IMR-90 (cell line): ENCODE data around the gene CHD9. TPM values are rescaled to one million over a fixed set of nuclear protein-coding genes. Genes with fewer than 3 reads are reported as not detected.

Source experiments
- ATAC-seq: fragments of 200-7000 bp; cut with Tn5 transposase; 2 replicates; pipeline ENCODE4 v1.9.1; 2020; ENCODE audit warnings: low read depth, mild to moderate bottlenecking, moderate library complexity
- BruUV-seq: library from RNA; stranded (reverse); fragments of 400-500 nt; replicated peaks from 2 replicates; lab custom pipeline; 2021; lab: Mats Ljungman, UMichigan
- CTCF ChIA-PET: fragments of 300-600 bp; formaldehyde crosslinking; extraction: SDS; loops from one replicate; lab custom pipeline; 2021; ENCODE audit warnings: antibody characterized with exemption; lab: Yijun Ruan, JAX
- POLR2A ChIA-PET: fragments of 300-600 bp; sonication (Branson Sonifier 250); formaldehyde crosslinking; loops from one replicate; lab custom pipeline; 2022; ENCODE audit warnings: antibody characterized with exemption; ENCODE audit not compliant: unreplicated experiment; lab: Charles Lee
- DNase-seq: peaks from one replicate; pipeline ENCODE4 v3.0.0; 2013
- H2AFZ ChIP-seq: replicated peaks from 2 replicates; pipeline ENCODE3; 2013; ENCODE audit warnings: low read length, mild to moderate bottlenecking; ENCODE audit not compliant: poor library complexity
- H2AK5ac ChIP-seq: 2 replicates; pipeline ENCODE4 v1.6.1; 2013; ENCODE audit warnings: low read depth, low read length, inconsistent platforms
- H2AK9ac ChIP-seq: replicated peaks from 2 replicates; pipeline ENCODE3; 2013; ENCODE audit warnings: mild to moderate bottlenecking, low read depth, low read length, moderate library complexity; ENCODE audit not compliant: poor library complexity
- H2BK120ac ChIP-seq: 2 replicates; pipeline ENCODE4 v1.6.1; 2013; ENCODE audit warnings: low read depth, low read length, inconsistent platforms
- H2BK15ac ChIP-seq: 3 replicates; pipeline ENCODE4 v1.6.1; 2013; ENCODE audit warnings: low read depth, low read length, inconsistent platforms
- H2BK20ac ChIP-seq: 2 replicates; pipeline ENCODE4 v1.6.1; 2013; ENCODE audit warnings: low read depth, mild to moderate bottlenecking, inconsistent platforms, low read length, moderate library complexity
- H2BK5ac ChIP-seq: 2 replicates; pipeline ENCODE4 v1.6.1; 2013; ENCODE audit warnings: mild to moderate bottlenecking, low read depth, low read length, inconsistent platforms; ENCODE audit not compliant: poor library complexity, severe bottlenecking
- H3K14ac ChIP-seq: replicated peaks from 2 replicates; pipeline ENCODE4 v1.6.1; 2013; ENCODE audit warnings: low read depth, low read length, inconsistent platforms
- H3K18ac ChIP-seq: 2 replicates; pipeline ENCODE4 v1.6.1; 2013; ENCODE audit warnings: low read depth, low read length, control low read depth
- H3K23ac ChIP-seq: 2 replicates; pipeline ENCODE4 v1.6.1; 2013; ENCODE audit warnings: low read depth, low read length, inconsistent platforms
- H3K27ac ChIP-seq: 2 replicates; pipeline ENCODE4 v1.5.1; 2013; ENCODE audit warnings: mild to moderate bottlenecking, control low read depth, low read length; ENCODE audit not compliant: insufficient read depth
- H3K27me3 ChIP-seq: 2 replicates; pipeline ENCODE4 v1.6.1; 2013; ENCODE audit warnings: low read length; ENCODE audit not compliant: control insufficient read depth, insufficient read depth
- H3K36me3 ChIP-seq: 2 replicates; pipeline ENCODE4 v1.6.1; 2013; ENCODE audit warnings: low read length, mixed read lengths; ENCODE audit not compliant: control insufficient read depth, insufficient read depth
- H3K4ac ChIP-seq: 2 replicates; pipeline ENCODE4 v1.6.1; 2013; ENCODE audit warnings: low read depth, low read length, inconsistent platforms
- H3K4me1 ChIP-seq: 2 replicates; pipeline ENCODE4 v1.6.1; 2013; ENCODE audit warnings: low read length, mixed read lengths; ENCODE audit not compliant: control insufficient read depth, insufficient read depth
- H3K4me2 ChIP-seq: 2 replicates; pipeline ENCODE4 v1.6.1; 2013; ENCODE audit warnings: low read depth, mild to moderate bottlenecking, control low read depth, low read length, moderate library complexity
- H3K4me3 ChIP-seq: 2 replicates; pipeline ENCODE4 v1.5.1; 2013; ENCODE audit warnings: low read depth, mild to moderate bottlenecking, control low read depth, low read length, moderate library complexity; ENCODE audit not compliant: insufficient read depth
- H3K56ac ChIP-seq: 2 replicates; pipeline ENCODE4 v1.6.1; 2013; ENCODE audit warnings: low read length, inconsistent platforms; ENCODE audit not compliant: insufficient read depth; ENCODE audit errors: extremely low read depth
- H3K79me1 ChIP-seq, 2 experiments: 2 replicates each; pipeline ENCODE4 v1.6.1; 2013; ENCODE audit warnings: low read length in 2 of 2, inconsistent platforms in 1 of 2, low read depth in 1 of 2
- H3K9ac ChIP-seq: 2 replicates; pipeline ENCODE4 v1.6.1; 2013; ENCODE audit warnings: low read depth, low read length, control low read depth
- H3K9me1 ChIP-seq: 2 replicates; pipeline ENCODE4 v1.6.1; 2013; ENCODE audit warnings: low read length, inconsistent platforms; ENCODE audit not compliant: insufficient read depth
- H3K9me3 ChIP-seq: 2 replicates; pipeline ENCODE4 v1.6.1; 2013; ENCODE audit warnings: low read length; ENCODE audit not compliant: control insufficient read depth, insufficient read depth
- H4K20me1 ChIP-seq: 2 replicates; pipeline ENCODE4 v1.6.1; 2013; ENCODE audit warnings: low read length, inconsistent platforms; ENCODE audit not compliant: insufficient read depth
- H4K5ac ChIP-seq: 2 replicates; pipeline ENCODE4 v1.6.1; 2013; ENCODE audit warnings: mild to moderate bottlenecking, low read depth, low read length, control low read depth
- H4K8ac ChIP-seq, 2 experiments: 2 replicates each; pipeline ENCODE4 v1.6.1; 2013; ENCODE audit warnings: low read depth in 2 of 2, low read length in 2 of 2, control low read depth in 1 of 2, inconsistent platforms in 1 of 2
- H4K91ac ChIP-seq: 2 replicates; pipeline ENCODE4 v1.6.1; 2013; ENCODE audit warnings: low read depth, low read length, inconsistent platforms; ENCODE audit not compliant: insufficient read depth
- CEBPB ChIP-seq: IDR thresholded peaks from 2 replicates; pipeline ENCODE4 v1.6.1; 2012; ENCODE audit warnings: low read depth, low read length, improper control_type of control experiment
- CHD1 ChIP-seq: IDR thresholded peaks from 2 replicates; pipeline ENCODE4 v1.6.1; 2012; ENCODE audit warnings: low read depth, low read length, improper control_type of control experiment
- FOS ChIP-seq: fragments of 150-350 bp; IDR thresholded peaks from 2 replicates; pipeline ENCODE4 v1.6.1; 2016; ENCODE audit warnings: low read depth, low read length
- MAZ ChIP-seq: IDR thresholded peaks from 2 replicates; pipeline ENCODE4 v1.6.1; 2012; ENCODE audit warnings: low read depth, mild to moderate bottlenecking, low read length, improper control_type of control experiment, moderate library complexity, borderline replicate concordance
- MXI1 ChIP-seq: IDR thresholded peaks from 2 replicates; pipeline ENCODE4 v1.6.1; 2012; ENCODE audit warnings: low read depth, mild to moderate bottlenecking, low read length, moderate library complexity, borderline replicate concordance
- RCOR1 ChIP-seq: IDR thresholded peaks from 2 replicates; pipeline ENCODE4 v1.6.1; 2012; ENCODE audit warnings: mild to moderate bottlenecking, low read length, improper control_type of control experiment; ENCODE audit not compliant: insufficient replicate concordance
- WGBS, 2 experiments: methylation state at CpG; one replicate each; pipeline versions ENCODE4 v1.1.5 to v1.1.7; 2013; ENCODE audit warnings: missing lambda C conversion rate in 2 of 2; ENCODE audit not compliant: insufficient read length in 1 of 2; ENCODE audit errors: extremely low coverage in 2 of 2; 5-methylcytosine and 5-hydroxymethylcytosine counted together
- dilution Hi-C: fragments of 300-500 bp; cut with HindIII; formaldehyde crosslinking; loops from one replicate; pipeline ENCODE4 v1.14.3; 2018; ENCODE audit warnings: low sequenced_read_pairs; ENCODE audit not compliant: unreplicated experiment
- in situ Hi-C: fragments of 300-500 bp; cut with MboI; formaldehyde crosslinking; loops from 3 replicates; pipeline ENCODE4 v1.14.3; 2019; ENCODE audit warnings: low sequenced_read_pairs, inconsistent platforms, mixed read lengths
- intact Hi-C: fragments of 100-400 bp; cut with micrococcal nuclease; formaldehyde crosslinking; loops from 2 replicates; pipeline ENCODE4 v1.10.0; 2022
- polyA plus RNA-seq, 3 experiments: library from polyadenylated mRNA; depleted of rRNA; stranded (reverse); fragments of >200 nt; gene quantifications; 2 replicates each; pipeline ENCODE4 v1.2.3, GENCODE V29; 2012; ENCODE audit warnings: low replicate concordance in 1 of 3
- total RNA-seq: library from RNA; depleted of rRNA; stranded (reverse); fragments of >200 nt; gene quantifications from 2 replicates; pipeline ENCODE4 v1.2.3, GENCODE V29; 2012

The CHD9 gene
- total and polyA plus RNA-seq, 2 of the 4 experiments (the other 2 are of a cell fraction) = 9.1 to 48.8 TPM

DNA sequence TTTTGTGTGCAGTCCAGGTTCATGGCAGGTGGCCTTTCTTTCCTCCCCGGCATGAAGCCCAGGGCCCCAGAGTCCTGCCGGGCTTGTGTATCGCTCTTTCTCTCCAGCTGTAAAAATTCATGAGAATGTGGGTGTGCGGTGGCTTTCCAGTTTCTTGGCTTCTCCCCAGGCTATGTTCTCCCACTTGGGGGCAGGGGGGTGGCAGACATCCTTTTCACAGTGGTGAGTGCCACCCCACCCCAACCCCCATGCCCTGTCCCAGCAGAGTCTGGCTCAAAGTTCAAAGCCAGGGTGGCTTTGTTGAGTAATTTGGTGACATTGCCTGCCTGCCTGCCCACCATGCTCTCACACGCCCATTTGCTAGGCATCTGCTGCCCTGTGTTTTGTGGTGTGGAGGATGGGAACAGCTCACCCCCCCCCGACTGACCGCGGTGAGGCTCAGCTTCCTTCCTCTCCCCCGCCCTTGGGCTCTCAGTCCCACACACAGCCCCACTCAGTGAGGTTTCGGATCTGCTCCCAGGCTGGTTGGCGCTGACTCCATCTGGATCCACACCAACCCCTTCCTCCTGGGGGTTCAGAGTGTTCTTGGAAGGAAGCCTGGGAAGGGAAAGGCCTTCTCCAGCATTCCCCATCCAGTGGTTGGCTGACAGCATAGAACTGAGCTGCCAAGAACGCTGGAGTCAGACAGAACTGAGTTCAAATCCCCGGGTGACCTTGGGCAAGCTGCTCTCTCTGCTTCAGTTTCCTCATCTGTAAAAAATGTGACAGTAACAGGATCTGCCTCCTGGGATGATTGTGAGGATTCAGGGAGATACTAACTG, 36.0 kb downstream of the CHD9 start:
- in situ Hi-C loops = no loop called here
- Histone ChIP-seq H3K18ac (peak overlapping the region; percentile 51), H2BK120ac (peak overlapping the region; percentile 81), H4K8ac (peak overlapping the region; percentile 19 to 87), H2BK20ac (peak overlapping the region; percentile 92), H3K4me2 (peak overlapping the region; percentile 52), H2AK5ac (peak overlapping the region; percentile 88), H3K4ac (peak overlapping the region; percentile 90), H3K27me3 (no peaks in the 10 kb centered on the region), H3K14ac (peak overlapping the region; percentile 87), H3K9me3 (no peaks in the 10 kb centered on the region), H3K36me3 (no peaks in the 10 kb centered on the region), H3K9me1 (peaks cover 30% of the 10 kb centered on the region), H2AFZ (peak overlapping the region; percentile 86), H2BK15ac (peak overlapping the region; percentile 81; the same call in 1 of the 3 replicates), H3K9ac (peak overlapping the region; percentile 19; the same call in 1 of the 2 replicates), H4K5ac (peak overlapping the region; percentile 40), H3K79me1 (peaks cover 15 to 71% of the 10 kb centered on the region in 2 experiments; a peak in 3 of 4 replicates), H3K56ac (peak overlapping the region; percentile 54), H4K91ac (peak overlapping the region; percentile 68), H2BK5ac (peak overlapping the region; percentile 76), H2AK9ac (peak overlapping the region; percentile 96), H3K27ac (peak overlapping the region; percentile 81), H3K4me3 (no peak overlapping the region), H3K4me1 (peaks cover 18% of the 10 kb centered on the region), H4K20me1 (no peaks in the 10 kb centered on the region; the same call in 1 of the 2 replicates), H3K23ac (peak overlapping the region; percentile 96)
- no TSS peak for BruUV-seq
- dilution Hi-C loops = no loop called here
- ATAC-seq (peak; percentile 87), DNase-seq (peak; percentile 98)
- POLR2A ChIA-PET = no interaction called here
- intact Hi-C loops = loop anchor here (2.0 kb wide), 2 partner anchors 36 to 40 kb away; partner anchors contain the start of gene CHD9
- no peak for TF ChIP-seq CEBPB
- TF ChIP-seq RCOR1 = peak; percentile 45
- TF ChIP-seq FOS = peak; percentile 13; the same call in 1 of the 2 replicates
- peak; percentile 83; the same call in 1 of the 2 replicates for TF ChIP-seq MAZ
- TF ChIP-seq CHD1 = no peak
- peak; percentile 10; the same call in 1 of the 2 replicates for TF ChIP-seq MXI1
- WGBS, 2 experiments = no CpG with 5 or more reads among the region's 13 CpGs
- CTCF ChIA-PET = no interaction called here
